ENCODE results near the gene PPIL1. TPM values are rescaled to one million over a fixed set of nuclear protein-coding genes. Genes with fewer than 3 reads are reported as not detected.
"Not testable (repeated sequence)": the region's sequence is repeated elsewhere in the genome, so short reads cannot be mapped to it uniquely, and the experiment has no call there.

Gene PPIL1
- total RNA-seq, 1 experiment from 2014 or later: 56.7 TPM

- DNase-seq (ENCODE audit: low read depth, low spot score): no peak
- in situ Hi-C loops (cut with HindIII; ENCODE audit: low pct_unique_long_range_greater_than_20kb, low sequenced_read_pairs): no loop called here
Measured at GRCh38 chr6:36893976-36894932, 19.7 kb upstream of the PPIL1 start.

- DNase-seq (ENCODE audit: low read depth, low spot score); in situ Hi-C loops (cut with HindIII; ENCODE audit: low pct_unique_long_range_greater_than_20kb, low sequenced_read_pairs): not testable (repeated sequence)
Measured at GRCh38 chr6:36891153-36891552, 16.6 kb upstream of the PPIL1 start.

GRCh38 chr6:36890112-36890663 is 15.6 kb upstream of the PPIL1 start:
- no peak for DNase-seq (ENCODE audit: low read depth, low spot score)
- in situ Hi-C loops (cut with HindIII; ENCODE audit: low pct_unique_long_range_greater_than_20kb, low sequenced_read_pairs): no loop called here

GRCh38 chr6:36888654-36889481 is 14.3 kb upstream of the PPIL1 start:
- DNase-seq (ENCODE audit: low read depth, low spot score): no peak
- in situ Hi-C loops (cut with HindIII; ENCODE audit: low pct_unique_long_range_greater_than_20kb, low sequenced_read_pairs): no loop called here

GRCh38 chr6:36888115-36888643 is 13.6 kb upstream of the PPIL1 start:
- no peak for DNase-seq (ENCODE audit: low read depth, low spot score)
- in situ Hi-C loops (cut with HindIII; ENCODE audit: low pct_unique_long_range_greater_than_20kb, low sequenced_read_pairs): no loop called here

GRCh38 chr6:36886950-36887618 is 12.5 kb upstream of the PPIL1 start:
- in situ Hi-C loops (cut with HindIII; ENCODE audit: low pct_unique_long_range_greater_than_20kb, low sequenced_read_pairs): no loop called here

GRCh38 chr6:36885461-36886401 is 11.1 kb upstream of the PPIL1 start, which contains the start of gene C6orf89:
TSS of gene C6orf89 (plus strand) at chr6:36885952. CDS start at chr6:36899445, 13,493 bp downstream.
- peak; percentile 98 for DNase-seq (ENCODE audit: low read depth, low spot score)
- in situ Hi-C loops (cut with HindIII; ENCODE audit: low pct_unique_long_range_greater_than_20kb, low sequenced_read_pairs): no loop called here

More at GRCh38 chr6:36886950-36887618, 12.5 kb upstream of the PPIL1 start:
- no peak for DNase-seq (ENCODE audit: low read depth, low spot score)

- in situ Hi-C loops (cut with HindIII; ENCODE audit: low pct_unique_long_range_greater_than_20kb, low sequenced_read_pairs): no loop called here
- DNase-seq (ENCODE audit: low read depth, low spot score): no peak
Measured at GRCh38 chr6:36884610-36885009, 10.0 kb upstream of the PPIL1 start.

- no peak for DNase-seq (ENCODE audit: low read depth, low spot score)
- in situ Hi-C loops (cut with HindIII; ENCODE audit: low pct_unique_long_range_greater_than_20kb, low sequenced_read_pairs): no loop called here
Measured at GRCh38 chr6:36875250-36875633, 639 bp upstream of the PPIL1 start.

GRCh38 chr6:36873612-36874442 is 776 bp downstream of the PPIL1 start:
- no peak for DNase-seq (ENCODE audit: low read depth, low spot score)
- in situ Hi-C loops (cut with HindIII; ENCODE audit: low pct_unique_long_range_greater_than_20kb, low sequenced_read_pairs): no loop called here

- DNase-seq (ENCODE audit: low read depth, low spot score): no peak
- in situ Hi-C loops (cut with HindIII; ENCODE audit: low pct_unique_long_range_greater_than_20kb, low sequenced_read_pairs): no loop called here
Measured at GRCh38 chr6:36873115-36873514, 1.5 kb downstream of the PPIL1 start.

GRCh38 chr6:36871686-36872085 is 2.9 kb downstream of the PPIL1 start:
- in situ Hi-C loops (cut with HindIII; ENCODE audit: low pct_unique_long_range_greater_than_20kb, low sequenced_read_pairs): no loop called here
- no peak for DNase-seq (ENCODE audit: low read depth, low spot score)

- DNase-seq (ENCODE audit: low read depth, low spot score): no peak
- in situ Hi-C loops (cut with HindIII; ENCODE audit: low pct_unique_long_range_greater_than_20kb, low sequenced_read_pairs): no loop called here
Measured at GRCh38 chr6:36867471-36868224, 7.0 kb downstream of the PPIL1 start.

- in situ Hi-C loops (cut with HindIII; ENCODE audit: low pct_unique_long_range_greater_than_20kb, low sequenced_read_pairs): no loop called here
- DNase-seq (ENCODE audit: low read depth, low spot score): no peak
Measured at GRCh38 chr6:36865835-36866234, 8.8 kb downstream of the PPIL1 start.

Measured in SK-MEL-5 (cell line).